ENCODE measurements around the gene BTC. TPM values are rescaled to one million over a fixed set of nuclear protein-coding genes. Genes with fewer than 3 reads are reported as not detected.

BTC gene
- total RNA-seq, 1 experiment from 2014 or later = not detected

DNA sequence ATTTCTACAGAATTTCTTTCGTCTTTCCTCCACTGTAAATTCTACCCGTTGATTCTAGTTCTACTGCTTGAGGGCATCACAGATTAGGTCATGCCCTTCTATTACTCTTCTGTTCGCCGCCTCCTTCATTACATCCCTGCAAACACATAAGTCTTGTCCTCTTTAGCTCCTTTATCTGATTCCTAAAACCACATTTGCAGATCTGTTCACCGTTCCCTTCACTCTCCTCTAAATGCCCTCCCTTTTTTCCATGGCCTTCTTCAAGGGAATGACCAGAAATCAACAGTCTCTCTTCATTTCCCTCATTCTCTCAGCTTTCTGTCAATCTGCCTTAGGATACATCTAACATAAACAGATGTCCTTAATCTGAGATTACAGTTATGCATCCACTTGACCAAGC lies 43.1 kb downstream of the BTC start:
- no peak overlapping the region for H2AFZ ChIP-seq (ENCODE audit: low read length)
- H3K14ac ChIP-seq (ENCODE audit: insufficient read depth, low read length) = no peak overlapping the region
- H2BK120ac ChIP-seq (ENCODE audit: low read depth, low read length, poor library complexity, severe bottlenecking) = no peak overlapping the region
- no peak overlapping the region for H3K27ac ChIP-seq (ENCODE audit: insufficient read length, low read depth, low read length)
- no peak overlapping the region for H3K18ac ChIP-seq (ENCODE audit: insufficient read length, low read depth, low read length)
- no peak for DNase-seq
- no peak overlapping the region for H3K4me3 Mint-ChIP-seq
- H3K9ac ChIP-seq (ENCODE audit: extremely low read depth, insufficient read length, low read length) = no peak overlapping the region
- H4K5ac ChIP-seq (ENCODE audit: insufficient read length, low read depth, low read length) = no peak overlapping the region
- no peak overlapping the region for H3T11ph ChIP-seq (ENCODE audit: low read length)
- no peaks in the 10 kb centered on the region for H3K79me2 ChIP-seq (ENCODE audit: insufficient read depth, low read length)
- H3K23me2 ChIP-seq (ENCODE audit: insufficient read length, low read depth, low read length, poor library complexity, severe bottlenecking) = no peaks in the 10 kb centered on the region
- no peaks in the 10 kb centered on the region for H3K27me3 ChIP-seq (ENCODE audit: insufficient read depth, low read length)
- no peaks in the 10 kb centered on the region for H3K79me1 ChIP-seq (ENCODE audit: insufficient read depth, low read depth, low read length, poor library complexity, severe bottlenecking)
- H3K4me2 ChIP-seq (ENCODE audit: insufficient read depth, insufficient read length, low read length) = no peak overlapping the region
- H3K56ac ChIP-seq (ENCODE audit: insufficient read length, low read depth, low read length) = no peak overlapping the region
- no peak overlapping the region for H2BK15ac ChIP-seq (ENCODE audit: low read depth, low read length)
- no peak overlapping the region for H2AK5ac ChIP-seq (ENCODE audit: insufficient read length, low read length)
- no peak overlapping the region for H2BK5ac ChIP-seq (ENCODE audit: insufficient read length, low read length)
- no peak overlapping the region for H2BK20ac ChIP-seq (ENCODE audit: low read depth, low read length, poor library complexity, severe bottlenecking)
- no peaks in the 10 kb centered on the region for H3K9me3 ChIP-seq (ENCODE audit: control insufficient read depth, low read depth, low read length)
- no peak overlapping the region for H3K23ac ChIP-seq (ENCODE audit: insufficient read length, low read depth, low read length)
- H3K27ac Mint-ChIP-seq = no peak overlapping the region
- H3K27me3 Mint-ChIP-seq (ENCODE audit: low read depth) = no peaks in the 10 kb centered on the region
- H4K8ac ChIP-seq (replicated peaks; ENCODE audit: insufficient read length, low read depth, low read length) = no peak overlapping the region
- no CpG with 5 or more reads among the region's 5 CpGs for WGBS (ENCODE audit: extremely low coverage, insufficient read length, low lambda C conversion rate)
- H2BK12ac ChIP-seq (ENCODE audit: insufficient read length, low read depth, low read length) = no peak overlapping the region
- no peaks in the 10 kb centered on the region for H4K20me1 ChIP-seq (ENCODE audit: control insufficient read depth, insufficient read depth, insufficient read length)
- H3K9me3 Mint-ChIP-seq = no peaks in the 10 kb centered on the region; a peak in 1 of 5 replicates
- H3K36me3 Mint-ChIP-seq (ENCODE audit: insufficient read depth in 1 of 3, low read depth in 3 of 3) = no peaks in the 10 kb centered on the region
- no peaks in the 10 kb centered on the region for H3K4me1 ChIP-seq (ENCODE audit: insufficient read depth, low read length)
- H4K91ac ChIP-seq (ENCODE audit: insufficient read length, low read depth, low read length) = no peak overlapping the region
- no peak overlapping the region for H3K4ac ChIP-seq (ENCODE audit: low read depth, low read length)
- TF ChIP-seq, protein P1, sequence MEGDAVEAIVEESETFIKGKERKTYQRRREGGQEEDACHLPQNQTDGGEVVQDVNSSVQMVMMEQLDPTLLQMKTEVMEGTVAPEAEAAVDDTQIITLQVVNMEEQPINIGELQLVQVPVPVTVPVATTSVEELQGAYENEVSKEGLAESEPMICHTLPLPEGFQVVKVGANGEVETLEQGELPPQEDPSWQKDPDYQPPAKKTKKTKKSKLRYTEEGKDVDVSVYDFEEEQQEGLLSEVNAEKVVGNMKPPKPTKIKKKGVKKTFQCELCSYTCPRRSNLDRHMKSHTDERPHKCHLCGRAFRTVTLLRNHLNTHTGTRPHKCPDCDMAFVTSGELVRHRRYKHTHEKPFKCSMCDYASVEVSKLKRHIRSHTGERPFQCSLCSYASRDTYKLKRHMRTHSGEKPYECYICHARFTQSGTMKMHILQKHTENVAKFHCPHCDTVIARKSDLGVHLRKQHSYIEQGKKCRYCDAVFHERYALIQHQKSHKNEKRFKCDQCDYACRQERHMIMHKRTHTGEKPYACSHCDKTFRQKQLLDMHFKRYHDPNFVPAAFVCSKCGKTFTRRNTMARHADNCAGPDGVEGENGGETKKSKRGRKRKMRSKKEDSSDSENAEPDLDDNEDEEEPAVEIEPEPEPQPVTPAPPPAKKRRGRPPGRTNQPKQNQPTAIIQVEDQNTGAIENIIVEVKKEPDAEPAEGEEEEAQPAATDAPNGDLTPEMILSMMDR (conservative IDR thresholded peaks at IDR 0.05) = no peak
- peaks cover 3 to 5% of the 10 kb centered on the region in 2 experiments for H3K4me1 Mint-ChIP-seq
